ENCODE measurements around the gene OPTC. TPM values are rescaled to one million over a fixed set of nuclear protein-coding genes. Genes with fewer than 3 reads are reported as not detected.
"Not testable (repeated sequence)": the region's sequence is repeated elsewhere in the genome, so short reads cannot be mapped to it uniquely, and the experiment has no call there.

The OPTC gene, protein sequence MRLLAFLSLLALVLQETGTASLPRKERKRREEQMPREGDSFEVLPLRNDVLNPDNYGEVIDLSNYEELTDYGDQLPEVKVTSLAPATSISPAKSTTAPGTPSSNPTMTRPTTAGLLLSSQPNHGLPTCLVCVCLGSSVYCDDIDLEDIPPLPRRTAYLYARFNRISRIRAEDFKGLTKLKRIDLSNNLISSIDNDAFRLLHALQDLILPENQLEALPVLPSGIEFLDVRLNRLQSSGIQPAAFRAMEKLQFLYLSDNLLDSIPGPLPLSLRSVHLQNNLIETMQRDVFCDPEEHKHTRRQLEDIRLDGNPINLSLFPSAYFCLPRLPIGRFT
- polyA plus RNA-seq (2013, experiment 1 of 2; ENCODE audit: insufficient read length), result not detected
- not detected for polyA plus RNA-seq (2013, experiment 2 of 2; ENCODE audit: insufficient read length)

GRCh38 chr1:203493901-203494300, at the start of gene OPTC:
OPTC (plus strand) TSS chr1:203494153; CDS start chr1:203496006, 1,853 bp downstream.
- DNase-seq, result no peak

DNA sequence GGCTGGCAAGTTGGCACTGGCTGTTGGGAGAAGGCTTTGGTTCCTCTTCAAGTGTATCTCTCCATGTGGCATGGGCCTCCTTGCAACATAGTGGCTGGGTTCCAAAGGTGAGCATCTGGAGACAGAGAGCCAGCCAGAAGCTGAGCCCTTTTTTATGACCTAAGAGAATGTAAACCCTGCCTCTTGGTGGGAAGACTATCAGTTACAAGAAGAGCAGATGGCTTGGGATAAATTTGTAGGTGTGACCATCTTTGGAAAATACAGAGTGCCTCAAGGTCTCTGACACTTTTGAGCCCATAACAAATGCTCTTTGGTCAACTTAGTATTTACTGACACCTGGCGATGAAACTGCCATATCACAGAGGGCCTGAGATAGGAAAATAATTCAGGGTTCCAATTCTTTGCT, 49.8 kb upstream of the OPTC start:
- no peak for DNase-seq

GRCh38 chr1:203447151-203447550, 46.8 kb upstream of the OPTC start:
- DNase-seq, result no peak

GRCh38 chr1:203447598-203447997, 46.4 kb upstream of the OPTC start:
- DNase-seq, result not testable (repeated sequence)

DNA sequence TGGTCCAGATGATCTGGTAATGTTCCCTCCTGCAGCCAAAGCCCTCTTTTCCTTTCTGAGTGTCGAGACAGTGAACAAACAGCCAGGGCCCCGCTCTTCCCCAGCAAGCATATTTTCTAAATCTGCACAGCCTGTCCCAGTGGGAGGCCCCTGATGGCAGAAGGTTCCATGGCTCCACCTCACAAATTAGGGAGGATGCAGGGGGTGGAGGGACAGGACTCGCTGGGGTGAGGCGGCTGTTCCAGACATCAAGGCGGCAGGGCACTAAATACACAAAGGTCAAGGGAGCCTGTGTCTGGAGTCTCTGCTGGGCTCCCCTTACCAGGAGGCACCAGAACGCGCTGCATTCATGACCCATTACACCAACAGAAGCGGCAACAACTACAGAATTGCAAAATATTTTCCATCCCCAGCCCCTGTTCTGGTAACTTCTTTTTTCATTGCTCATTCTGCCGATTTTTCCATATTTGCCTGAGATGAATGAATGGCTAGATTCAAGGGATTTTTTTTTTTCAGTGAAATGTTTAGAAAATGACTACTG, 45.4 kb upstream of the OPTC start:
- peak; percentile 31 for DNase-seq

DNA sequence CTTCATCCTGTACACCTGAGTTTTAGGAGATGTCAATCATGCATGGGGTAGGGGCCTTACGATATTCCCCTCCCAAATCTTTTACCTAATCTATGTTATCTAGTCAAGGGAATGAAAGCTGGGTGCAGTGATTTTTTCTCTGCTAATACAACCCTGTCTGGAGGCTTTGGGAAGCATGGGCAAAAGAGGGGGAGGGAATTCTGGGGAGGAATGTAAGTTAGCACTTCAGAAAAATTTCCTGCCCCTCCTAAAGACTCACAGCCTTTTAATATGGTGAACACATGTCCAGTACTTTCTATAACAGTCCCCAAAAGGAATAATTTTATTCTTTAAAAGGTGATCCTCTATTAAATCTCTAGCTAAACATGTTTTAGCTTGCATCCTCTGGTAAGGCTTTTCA, 44.0 kb upstream of the OPTC start:
- DNase-seq, result peak; percentile 53

DNA sequence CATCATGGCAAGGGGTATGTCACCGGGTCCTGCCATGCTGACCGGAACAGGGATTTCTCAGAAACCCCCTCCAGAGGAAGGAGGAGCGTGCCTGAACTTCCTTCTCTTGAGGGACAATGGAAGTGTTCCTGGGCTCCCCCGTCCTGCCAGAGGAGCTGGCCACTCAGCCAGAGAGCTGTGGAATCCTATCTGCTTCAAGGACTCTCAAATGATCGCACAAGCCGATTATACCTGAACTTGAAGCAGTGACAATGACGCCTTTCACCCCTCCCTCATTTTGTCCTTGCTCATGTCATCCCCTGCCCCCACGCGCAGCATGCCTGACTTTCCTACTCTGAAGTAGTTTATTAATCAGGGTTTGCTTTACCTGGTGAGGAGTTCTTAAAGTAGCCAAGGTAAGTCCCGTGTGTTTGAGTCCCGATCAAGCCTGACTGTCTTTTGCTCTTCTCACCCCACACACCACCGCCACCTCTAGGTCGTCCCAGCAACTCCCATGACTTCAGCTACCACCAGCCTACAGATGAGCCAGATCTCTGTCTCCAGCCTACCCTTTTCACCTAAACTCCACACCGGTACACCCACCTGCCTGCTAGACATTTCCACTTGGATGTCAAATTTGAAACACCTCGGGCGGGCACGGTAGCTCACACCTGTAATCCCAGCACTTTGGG, 43.3 kb upstream of the OPTC start:
- DNase-seq, result no peak

DNA sequence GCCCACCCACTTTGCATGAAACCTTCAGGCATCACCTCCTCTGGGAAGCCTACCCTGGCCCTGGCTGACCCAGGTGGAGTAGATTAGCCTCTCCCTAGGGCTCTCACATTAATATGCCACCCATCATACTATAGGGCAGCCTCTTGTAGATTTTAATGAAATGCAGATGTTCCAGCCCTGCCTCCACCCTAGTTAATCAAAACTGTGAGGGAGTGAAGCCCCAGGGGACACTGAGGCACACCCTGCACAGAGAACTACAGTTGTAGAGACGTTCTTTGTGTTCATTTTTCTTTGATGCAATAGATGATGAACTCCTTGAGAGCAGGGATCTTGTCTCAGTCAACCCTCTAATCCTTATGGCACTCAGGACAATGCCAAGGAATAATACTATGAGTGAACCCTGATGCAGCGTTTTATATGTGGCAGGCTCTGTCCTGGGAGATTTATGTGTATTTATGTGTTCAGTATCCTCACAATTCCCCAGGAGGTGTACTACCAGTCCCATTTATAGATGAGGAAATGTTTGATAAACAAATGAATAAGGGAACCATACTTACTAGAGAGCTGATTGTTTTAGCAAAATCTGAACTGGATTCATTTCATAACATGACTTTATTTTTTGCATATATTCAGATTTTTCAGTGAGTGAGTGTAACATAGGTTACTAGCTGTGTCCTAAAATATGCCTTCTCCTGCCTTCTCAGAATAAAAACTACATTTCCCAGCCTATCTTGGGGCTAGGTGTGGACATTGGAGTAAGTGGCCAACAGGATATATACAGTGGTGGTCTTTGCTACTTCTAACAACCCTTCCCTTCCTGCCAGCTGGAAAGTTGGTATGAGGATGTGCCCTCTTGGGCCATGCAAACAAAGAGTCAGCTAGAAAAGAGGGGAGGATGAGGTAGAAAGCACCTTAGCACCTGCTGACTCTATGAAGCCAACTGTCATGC, 41.8 kb upstream of the OPTC start:
- DNase-seq, result peak; percentile 7

GRCh38 chr1:203453016-203453415, 40.9 kb upstream of the OPTC start:
- DNase-seq, result no peak

DNA sequence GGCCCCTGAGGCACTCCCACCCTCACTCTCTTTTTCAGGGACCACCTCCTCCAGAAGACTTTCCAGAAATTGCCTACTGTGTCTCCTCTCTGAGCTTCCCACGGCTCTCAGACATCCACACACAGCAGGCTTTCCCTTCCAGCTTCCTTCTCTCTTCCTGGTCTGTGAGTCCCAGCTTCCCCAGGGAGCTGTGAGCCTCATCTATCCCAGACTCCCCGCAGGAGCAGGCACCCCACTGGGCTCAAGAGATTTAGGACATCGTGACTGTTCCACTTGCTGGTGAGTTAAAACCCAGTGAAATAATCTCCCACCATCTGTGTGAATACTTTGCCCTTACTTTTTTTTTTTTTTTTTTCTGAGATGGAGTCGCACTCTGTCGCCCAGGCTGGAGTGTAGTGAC, 40.3 kb upstream of the OPTC start:
- DNase-seq, result no peak

DNA sequence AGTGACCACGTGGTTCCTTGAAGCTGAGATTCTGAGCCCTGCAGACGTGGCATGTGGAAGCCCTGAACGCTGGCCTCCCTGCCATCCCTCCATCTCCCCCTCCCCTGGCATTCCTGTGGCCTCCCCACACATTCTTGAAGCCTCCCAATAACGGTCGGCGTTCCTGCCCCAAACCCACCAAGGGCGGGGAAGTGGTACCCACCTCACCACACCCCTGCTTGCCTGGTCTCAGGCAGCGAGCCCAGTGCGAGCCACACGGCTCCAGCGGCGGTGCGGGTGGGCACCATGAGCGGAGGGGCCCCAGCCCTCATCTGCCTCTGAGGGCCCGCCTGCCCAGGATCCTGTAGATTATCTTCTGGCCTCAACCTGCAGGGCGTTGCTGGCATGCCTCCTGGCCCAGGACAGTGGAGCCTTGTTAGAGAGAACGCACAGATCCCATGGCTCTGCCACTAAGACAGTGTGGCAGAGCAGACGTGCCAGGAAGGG, 38.9 kb upstream of the OPTC start:
- DNase-seq, result peak; percentile 79

DNA sequence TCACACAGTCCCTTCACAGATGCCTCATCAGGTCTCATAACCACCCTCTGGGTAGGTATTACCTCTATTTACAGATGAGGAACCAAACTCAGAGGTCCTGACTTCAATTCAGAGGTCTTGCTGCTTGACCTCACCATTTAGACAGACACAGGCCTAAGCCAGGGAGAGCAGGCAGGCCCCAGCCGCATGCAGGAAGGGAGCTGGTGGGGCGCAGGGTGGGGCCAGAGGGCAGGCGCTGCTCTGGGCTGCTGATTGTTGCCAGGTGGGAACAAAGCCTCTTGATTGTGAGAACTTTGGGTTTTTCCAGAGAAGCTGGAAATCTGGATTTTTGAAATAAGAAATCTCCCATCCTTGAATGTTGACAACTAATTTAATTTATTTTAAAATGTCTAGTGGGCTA, 38.2 kb upstream of the OPTC start:
- DNase-seq, result no peak

DNA sequence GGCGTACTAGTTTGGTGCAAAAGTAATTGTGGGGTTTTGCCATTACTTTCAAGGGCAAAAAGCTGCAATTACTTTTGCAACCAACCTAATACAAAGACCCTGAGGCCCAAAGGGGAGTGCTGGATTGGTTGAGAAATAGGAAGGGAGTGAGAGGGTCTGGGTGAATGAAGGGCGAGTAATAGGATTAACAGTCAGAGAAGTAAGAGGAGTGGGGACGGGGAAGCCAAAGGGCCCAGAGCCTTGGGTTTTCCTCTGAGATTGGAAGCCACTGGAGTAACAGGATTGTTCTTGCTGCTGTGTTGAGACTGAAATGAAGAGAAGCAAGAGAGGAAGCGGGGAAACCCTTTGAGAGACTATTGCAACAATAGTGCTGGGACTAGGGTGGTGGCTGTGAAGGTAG, 37.4 kb upstream of the OPTC start:
- DNase-seq, result no peak

- no peak for DNase-seq
Observed at GRCh38 chr1:203458078-203458477, 35.9 kb upstream of the OPTC start.

- no peak for DNase-seq
Observed at GRCh38 chr1:203459671-203460201, 34.2 kb upstream of the OPTC start.

DNA sequence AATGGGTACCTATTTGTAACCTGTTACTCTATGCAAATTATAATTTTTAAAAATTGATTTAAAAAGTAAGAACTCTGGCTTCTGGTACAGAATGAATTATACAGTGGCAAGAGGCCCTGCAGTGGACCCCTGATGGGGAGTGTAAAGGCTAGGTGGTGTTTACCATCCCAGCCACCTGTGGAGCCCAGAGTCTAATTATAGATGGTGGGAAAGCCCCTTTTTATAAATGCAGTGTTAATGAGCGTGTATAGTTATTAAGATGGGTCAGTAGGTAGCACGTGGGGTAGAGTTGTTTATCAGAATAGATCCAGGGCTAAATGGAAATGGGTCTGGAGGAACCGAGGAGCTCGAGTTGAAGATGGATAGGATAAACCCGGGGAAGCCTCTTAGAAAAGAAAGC, 32.2 kb upstream of the OPTC start:
- no peak for DNase-seq

GRCh38 chr1:203462143-203462542, 31.8 kb upstream of the OPTC start:
- no peak for DNase-seq

DNA sequence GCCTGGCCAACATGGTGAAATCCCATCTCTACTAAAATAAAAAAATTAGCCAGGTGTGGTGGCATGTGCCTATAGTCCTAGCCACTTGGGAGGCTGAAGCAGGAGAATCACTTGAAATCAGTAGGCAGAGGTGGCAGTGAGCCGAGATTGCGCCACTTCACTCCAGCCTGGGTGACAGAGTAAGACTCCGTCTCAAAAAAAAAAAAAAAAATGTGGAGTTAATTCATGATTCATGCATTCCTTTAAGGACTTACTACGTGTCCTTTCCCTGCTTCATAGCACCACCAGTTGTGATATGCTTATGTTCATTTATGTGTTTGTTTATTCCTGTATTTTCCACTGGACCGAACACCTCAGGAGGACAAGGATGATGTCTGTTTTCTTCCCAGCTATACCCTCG, 31.1 kb upstream of the OPTC start:
- peak; percentile 86 for DNase-seq

DNA sequence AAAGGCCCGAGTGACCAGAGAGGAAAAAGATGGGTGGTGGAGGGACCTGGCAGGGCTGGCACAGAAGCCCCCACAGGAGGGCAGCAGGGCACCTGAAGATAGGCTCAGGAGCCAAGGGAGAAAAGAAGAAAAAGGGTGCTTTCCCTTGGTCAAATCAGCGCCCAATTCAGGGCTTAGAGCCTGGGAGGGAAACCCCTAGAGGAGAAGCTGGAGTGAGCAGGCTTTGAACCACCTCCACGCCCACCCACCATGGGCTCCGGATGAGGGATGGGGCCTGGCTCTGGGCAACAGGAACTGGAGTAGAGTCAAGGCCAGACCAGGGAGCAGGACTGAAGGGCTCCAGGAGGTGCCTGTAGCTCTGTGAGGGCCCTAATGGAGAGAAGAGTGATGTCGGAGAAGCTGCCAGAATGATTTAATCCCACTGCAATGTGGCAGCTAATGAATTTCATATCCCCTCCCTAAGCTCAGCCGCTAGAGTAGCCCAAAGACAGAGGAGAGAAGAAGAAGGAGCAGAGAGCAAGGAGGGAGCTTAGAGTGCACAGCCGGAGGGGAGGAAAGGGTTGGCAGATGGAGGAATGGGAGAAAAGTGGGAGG, 30.4 kb upstream of the OPTC start:
- DNase-seq, result peak; percentile 86

- peak; percentile 39 for DNase-seq
Observed at GRCh38 chr1:203464226-203464625, 29.7 kb upstream of the OPTC start.

- no peak for DNase-seq
Observed at GRCh38 chr1:203464743-203465142, 29.2 kb upstream of the OPTC start.
